GM18499 (cell line): Measurements from ENCODE around the gene MYH13.

Experiments
- ATAC-seq: cut with Tn5 transposase; IDR thresholded peaks from one replicate; pipeline ENCODE4 v1.9.1; 2021; ENCODE audit warnings: moderate number of reproducible peaks; ENCODE audit not compliant: insufficient read depth, unreplicated experiment

Gene MYH13

GRCh38 chr17:10352893-10353292, 19.9 kb downstream of the MYH13 start:
- no peak for ATAC-seq

GRCh38 chr17:10349403-10349802, 23.4 kb downstream of the MYH13 start:
- ATAC-seq = no peak

- ATAC-seq = no peak
Measured at GRCh38 chr17:10344816-10345215, 28.0 kb downstream of the MYH13 start.

- ATAC-seq = no peak
Measured at GRCh38 chr17:10339051-10339450, 33.8 kb downstream of the MYH13 start.

- no peak for ATAC-seq
Measured at GRCh38 chr17:10337976-10338375, 34.8 kb downstream of the MYH13 start.

- ATAC-seq = no peak
Measured at GRCh38 chr17:10337136-10337535, 35.7 kb downstream of the MYH13 start.

- ATAC-seq = no peak
Measured at GRCh38 chr17:10336393-10336792, 36.4 kb downstream of the MYH13 start.

GRCh38 chr17:10332515-10332914, 40.3 kb downstream of the MYH13 start:
- no peak for ATAC-seq

GRCh38 chr17:10328971-10329923, 43.6 kb downstream of the MYH13 start:
- no peak for ATAC-seq

GRCh38 chr17:10328206-10328605, 44.6 kb downstream of the MYH13 start:
- ATAC-seq = no peak

GRCh38 chr17:10327640-10328039, 45.2 kb downstream of the MYH13 start:
- ATAC-seq = no peak

- ATAC-seq = no peak
Measured at GRCh38 chr17:10325031-10325695, 47.6 kb downstream of the MYH13 start.

GRCh38 chr17:10323812-10324610, 48.8 kb downstream of the MYH13 start:
- no peak for ATAC-seq

- ATAC-seq = no peak
Measured at GRCh38 chr17:10318535-10318934, 54.3 kb downstream of the MYH13 start.

GRCh38 chr17:10317543-10317834, 55.3 kb downstream of the MYH13 start:
- ATAC-seq = no peak

- no peak for ATAC-seq
Measured at GRCh38 chr17:10316801-10317542, 55.8 kb downstream of the MYH13 start.

- no peak for ATAC-seq
Measured at GRCh38 chr17:10314329-10314728, 58.5 kb downstream of the MYH13 start.

- ATAC-seq = no peak
Measured at GRCh38 chr17:10313037-10313672, 59.7 kb downstream of the MYH13 start.

- ATAC-seq = no peak
Measured at GRCh38 chr17:10311131-10311530, 61.7 kb downstream of the MYH13 start.
